K562 (cell line): Measurements from ENCODE around the gene CDC123. TPM values are rescaled to one million over a fixed set of nuclear protein-coding genes. Genes with fewer than 3 reads are reported as not detected.

ENCODE experiments used
- ATAC-seq: fragments of 200-7000 bp; cut with Tn5 transposase; 3 replicates; pipeline ENCODE4 v1.9.1; 2020; ENCODE audit warnings: moderate library complexity
- BruUV-seq: library from RNA; stranded (reverse); fragments of 400-500 nt; replicated peaks from 2 replicates; lab custom pipeline; 2021; lab: Mats Ljungman, UMichigan
- CTCF ChIA-PET: fragments of 300-600 bp; formaldehyde crosslinking; extraction: SDS; loops from one replicate; lab custom pipeline; 2021; ENCODE audit warnings: low intra/inter-chr PET ratio; lab: Yijun Ruan, JAX
- POLR2A ChIA-PET: fragments of 300-600, 350-650 bp; sonication (Branson Sonifier 250); formaldehyde crosslinking; extraction: SDS; loops from one replicate; lab custom pipeline; 2021; ENCODE audit warnings: antibody characterized with exemption, inconsistent platforms; lab: Yijun Ruan, JAX
- DNase-seq, 4 experiments: peaks; one replicate each; pipeline versions ENCODE4 v3.0.0 to v3.0.0-alpha.2; 2011 to 2018; ENCODE audit warnings: low spot score in 3 of 4, mixed read lengths in 3 of 4; ENCODE audit errors: extremely low read depth in 1 of 4
- FAIRE-seq: peaks from 2 replicates; lab custom pipeline; 2011; peaks lifted over from hg19 to GRCh38; lab: Jason Lieb, UNC
- H2AFZ ChIP-seq: 2 replicates; pipeline ENCODE4 v1.6.0; 2011; ENCODE audit warnings: low read depth, low read length, control low read depth, inconsistent platforms
- H3K27ac ChIP-seq: fragments of 200-600 bp; 3 replicates; pipeline ENCODE4 v1.8.0; 2011; ENCODE audit warnings: low read depth, mild to moderate bottlenecking, control low read depth, inconsistent platforms, low read length, moderate library complexity, mixed read lengths; ENCODE audit errors: extremely low read depth
- H3K27me3 ChIP-seq, 2 experiments: fragments of 300-600 bp in 1 of 2; 2 replicates in 1 of 2; 3 replicates in 1 of 2; pipeline versions ENCODE4 v1.6.0 to v1.8.0; 2011; ENCODE audit warnings: inconsistent platforms in 2 of 2, low read length in 2 of 2, mild to moderate bottlenecking in 1 of 2, mixed read lengths in 1 of 2, moderate library complexity in 1 of 2; ENCODE audit not compliant: control insufficient read depth in 2 of 2, insufficient read depth in 2 of 2
- H3K36me3 ChIP-seq: fragments of 300-600 bp; 3 replicates; pipeline ENCODE4 v1.8.0; 2011; ENCODE audit warnings: mild to moderate bottlenecking, low read length, inconsistent platforms; ENCODE audit not compliant: control insufficient read depth, insufficient read depth
- H3K4me1 ChIP-seq, 2 experiments: fragments of 200-600 bp in 1 of 2; replicated peaks in 1 of 2; 2 replicates in 1 of 2; 3 replicates in 1 of 2; pipeline versions ENCODE4 v1.5.1 to v1.8.0; 2011; ENCODE audit warnings: inconsistent platforms in 2 of 2, low read length in 2 of 2, mild to moderate bottlenecking in 1 of 2, mixed read lengths in 1 of 2, moderate library complexity in 1 of 2; ENCODE audit not compliant: control insufficient read depth in 2 of 2, insufficient read depth in 2 of 2
- H3K4me2 ChIP-seq: 2 replicates; pipeline ENCODE4 v1.6.1; 2011; ENCODE audit warnings: low read length, control low read depth, inconsistent platforms, mixed read lengths; ENCODE audit not compliant: insufficient read depth
- H3K4me3 ChIP-seq: fragments of 200-600 bp; sonication (generic), shearing (Covaris generic); 2 replicates; pipeline ENCODE4 v1.5.1; 2016; ENCODE audit warnings: control low read depth, inconsistent platforms
- H3K79me2 ChIP-seq: fragments of 200-600 bp; 3 replicates; pipeline ENCODE4 v1.8.0; 2011; ENCODE audit warnings: low read length, inconsistent platforms; ENCODE audit not compliant: control insufficient read depth, insufficient read depth
- H3K9ac ChIP-seq, 2 experiments: 2 replicates each; pipeline versions ENCODE4 v1.6.0 to v1.6.1; 2011; ENCODE audit warnings: low read depth in 2 of 2, low read length in 2 of 2, control low read depth in 1 of 2, inconsistent platforms in 1 of 2, mild to moderate bottlenecking in 1 of 2, mixed read lengths in 1 of 2; ENCODE audit not compliant: insufficient read depth in 1 of 2
- H3K9me1 ChIP-seq: one replicate; pipeline ENCODE4 v1.6.0; 2011; ENCODE audit warnings: inconsistent platforms, mild to moderate bottlenecking, low read length, moderate library complexity; ENCODE audit not compliant: control insufficient read depth, insufficient read depth
- H3K9me3 ChIP-seq: replicated peaks from 2 replicates; pipeline ENCODE4 v1.5.1; 2011; ENCODE audit warnings: low read depth, low read length, inconsistent platforms; ENCODE audit not compliant: control insufficient read depth, insufficient read depth
- H4K20me1 ChIP-seq: replicated peaks from 2 replicates; pipeline ENCODE4 v1.6.1; 2011; ENCODE audit warnings: low read length, inconsistent platforms, mixed read lengths; ENCODE audit not compliant: control insufficient read depth, insufficient read depth
- ELF1 ChIP-seq: fragments of 200-800 bp; sonication (Bioruptor generic); IDR thresholded peaks from 2 replicates; pipeline ENCODE4 v1.6.1; 2016; ENCODE audit warnings: missing genetic modification characterization, missing compliant biosample characterization
- NCOA4 ChIP-seq: fragments of 450-650 bp; IDR thresholded peaks from 2 replicates; pipeline ENCODE4 v1.6.1; 2018; ENCODE audit warnings: mild to moderate bottlenecking; ENCODE audit not compliant: partially characterized antibody
- POU5F1 ChIP-seq: fragments of 150-350 bp; IDR thresholded peaks from 2 replicates; pipeline ENCODE4 v1.6.1; 2014; ENCODE audit warnings: borderline replicate concordance, low read length, low read depth, mild to moderate bottlenecking; ENCODE audit not compliant: partially characterized antibody
- RFX5 ChIP-seq: IDR thresholded peaks from 2 replicates; pipeline ENCODE4 v1.6.1; 2011; ENCODE audit warnings: low read depth, mild to moderate bottlenecking, improper control_type of control experiment, low read length
- SRSF3 ChIP-seq: fragments of 200-400 bp; formaldehyde crosslinking; IDR thresholded peaks from 2 replicates; pipeline ENCODE4 v1.6.1; 2016; ENCODE audit warnings: mild to moderate bottlenecking, low read length, moderate library complexity; ENCODE audit not compliant: insufficient read depth
- STAG1 ChIP-seq: sonication (generic); formaldehyde crosslinking; IDR thresholded peaks from 2 replicates; pipeline ENCODE4 v1.5.0; 2020; ENCODE audit warnings: missing genetic modification reagents, borderline replicate concordance
- TCF7L2 ChIP-seq: fragments of 150-350 bp; IDR thresholded peaks from 2 replicates; pipeline ENCODE4 v1.6.1; 2016; ENCODE audit warnings: low read depth, mild to moderate bottlenecking, low read length, moderate library complexity
- TFAM ChIP-seq: fragments of 250-450 bp; sonication (Bioruptor Pico); conservative IDR thresholded peaks from 2 replicates; pipeline ENCODE4 v1.5.0; 2021; ENCODE audit warnings: mild to moderate bottlenecking, moderate library complexity
- ZKSCAN3 ChIP-seq: fragments of 250-450 bp; sonication (Bioruptor Pico); IDR thresholded peaks from 2 replicates; pipeline ENCODE4 v1.4.0; 2020
- ZNF668 ChIP-seq: fragments of 250-450 bp; sonication (Bioruptor Pico); IDR thresholded peaks from 2 replicates; pipeline ENCODE4 v1.8.0; 2022; ENCODE audit warnings: mild to moderate bottlenecking, inconsistent platforms
- WGBS: fragments of 100-300 bp; shearing (Covaris generic); methylation state at CpG from one replicate; pipeline ENCODE4 v1.1.6; 2016; ENCODE audit warnings: low coverage, mixed read lengths; ENCODE audit not compliant: insufficient coverage; ENCODE audit errors: missing lambda C conversion rate; 5-methylcytosine and 5-hydroxymethylcytosine counted together
- in situ Hi-C: fragments of 300-500 bp; cut with MboI; formaldehyde crosslinking; loops from 4 replicates; pipeline ENCODE4 v1.15.0; 2018; ENCODE audit warnings: inconsistent platforms, mixed read lengths
- intact Hi-C: fragments of 100-400 bp; cut with micrococcal nuclease; formaldehyde crosslinking; loops from 2 replicates; pipeline ENCODE4 v1.14.2; 2022
- polyA plus RNA-seq, 8 experiments: library from polyadenylated mRNA; depleted of rRNA in 4 of 8; stranded (reverse) in 5 of 8; unstranded in 3 of 8; fragments of >200 nt; fragmentation: Nextera tagmentation in 2 of 8; fragmentation: Illumina TruSeq in 1 of 8; extraction: Ambion mirVana in 2 of 8; extraction: Trizol in 1 of 8; gene quantifications; 2 replicates each; pipeline versions ENCODE4 v1.2.1 to v1.2.3, GENCODE V29; 2011 to 2014; ENCODE audit warnings: inconsistent platforms in 1 of 8, missing spikeins in 1 of 8
- total RNA-seq, 7 experiments: library from RNA; depleted of rRNA in 6 of 7; stranded (reverse); fragments of >200 nt in 6 of 7; fragmentation: Illumina TruSeq in 2 of 7; extraction: Trizol in 2 of 7; gene quantifications; 2 replicates each; pipeline versions ENCODE4 v1.2.1 to v1.2.3, GENCODE V29; 2011 to 2021; ENCODE audit warnings: low replicate concordance in 1 of 7
- TF ChIP-seq, protein P1 (sequence below): fragments of 450-650 bp; IDR thresholded peaks from 2 replicates; pipeline ENCODE4 v1.6.1; 2016
- TF ChIP-seq, protein P2 (sequence below): fragments of 250-450 bp; sonication (Bioruptor Pico); IDR thresholded peaks from 2 replicates; pipeline ENCODE4 v1.8.0; 2022; ENCODE audit warnings: moderate library complexity, mild to moderate bottlenecking, inconsistent platforms
- TF ChIP-seq, protein P3 (sequence below): fragments of 250-450 bp; sonication (Bioruptor Pico); IDR thresholded peaks from 2 replicates; pipeline ENCODE4 v1.5.0; 2022; ENCODE audit warnings: mild to moderate bottlenecking
- TF ChIP-seq, protein P4 (sequence below): sonication (generic); formaldehyde crosslinking; IDR thresholded peaks from 2 replicates; pipeline ENCODE4 v1.8.1; 2023; ENCODE audit warnings: mild to moderate bottlenecking, missing genetic modification reagents
- TF ChIP-seq, protein P5 (sequence below), 2 experiments: fragments of 450-650 bp; conservative IDR thresholded peaks; 2 replicates each; pipeline ENCODE4 v1.6.1; 2017; ENCODE audit warnings: mild to moderate bottlenecking in 2 of 2, moderate library complexity in 2 of 2

Gene CDC123
- total and polyA plus RNA-seq, 9 of the 15 experiments (the other 6 are each of a cell fraction or from before 2014, with no cell fraction given), result 137 to 288 (median 175) TPM

DNA sequence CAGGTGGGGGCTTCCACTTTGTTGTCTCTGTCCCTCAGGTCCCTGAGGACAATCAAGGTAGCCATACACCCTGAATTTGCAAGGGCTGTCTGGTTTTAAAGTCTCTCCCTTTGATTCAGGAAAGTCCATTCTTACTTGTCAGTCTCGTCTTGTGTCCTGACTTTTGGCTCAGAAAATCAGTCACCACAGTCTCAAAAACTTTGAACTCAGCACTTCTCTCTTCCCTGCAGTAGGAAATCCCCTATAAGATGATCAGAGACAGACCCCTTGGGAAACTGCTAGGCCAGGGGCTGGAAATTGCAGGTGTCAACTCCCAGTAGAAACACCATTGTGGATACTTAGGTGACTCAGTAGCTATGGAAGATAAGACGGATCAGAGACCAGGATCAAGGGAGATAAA, 73.1 kb downstream of the CDC123 start (continued):
- TF ChIP-seq SRSF3 (no peak), STAG1 (CRISPR knock-in tag) (no peak), NCOA4 (no peak)
- TF ChIP-seq, protein P1, sequence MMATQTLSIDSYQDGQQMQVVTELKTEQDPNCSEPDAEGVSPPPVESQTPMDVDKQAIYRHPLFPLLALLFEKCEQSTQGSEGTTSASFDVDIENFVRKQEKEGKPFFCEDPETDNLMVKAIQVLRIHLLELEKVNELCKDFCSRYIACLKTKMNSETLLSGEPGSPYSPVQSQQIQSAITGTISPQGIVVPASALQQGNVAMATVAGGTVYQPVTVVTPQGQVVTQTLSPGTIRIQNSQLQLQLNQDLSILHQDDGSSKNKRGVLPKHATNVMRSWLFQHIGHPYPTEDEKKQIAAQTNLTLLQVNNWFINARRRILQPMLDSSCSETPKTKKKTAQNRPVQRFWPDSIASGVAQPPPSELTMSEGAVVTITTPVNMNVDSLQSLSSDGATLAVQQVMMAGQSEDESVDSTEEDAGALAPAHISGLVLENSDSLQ, result no peak

DNA sequence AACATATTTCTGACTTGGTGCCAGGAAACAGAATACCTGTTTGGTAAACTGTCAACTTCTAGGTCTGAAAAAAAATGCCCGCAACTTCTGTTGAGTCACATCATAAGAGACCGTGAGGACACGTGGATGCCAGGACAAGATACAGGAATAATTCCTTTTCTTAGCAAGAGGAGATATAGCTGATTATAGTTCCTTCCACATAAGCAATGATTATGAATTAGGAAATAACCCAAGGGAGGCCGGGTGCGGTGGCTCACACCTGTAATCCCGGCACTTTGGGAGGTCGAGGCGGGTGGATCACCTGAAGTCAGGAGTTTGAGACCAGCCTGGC, 75.2 kb downstream of the CDC123 start:
- Histone ChIP-seq H3K9ac (no peak overlapping the region), H3K4me2 (no peak overlapping the region), H3K4me1 (peaks cover 5 to 8% of the 10 kb centered on the region in 2 experiments; a peak in 4 of 5 replicates), H3K27me3 (no peaks in the 10 kb centered on the region), H4K20me1 (no peaks in the 10 kb centered on the region), H3K79me2 (no peaks in the 10 kb centered on the region), H2AFZ (no peak overlapping the region), H3K9me1 (no peaks in the 10 kb centered on the region), H3K27ac (no peak overlapping the region), H3K4me3 (no peak overlapping the region), H3K9me3 (no peaks in the 10 kb centered on the region), H3K36me3 (no peaks in the 10 kb centered on the region)
- 74% methylated on average over 8 of the region's 8 CpGs for WGBS
- ChIA-PET POLR2A (no interaction called here), CTCF (no interaction called here)
- no TSS peak for BruUV-seq
- DNase-seq (no peak), ATAC-seq (no peak), FAIRE-seq (no peak)
- intact Hi-C loops (no loop called here), in situ Hi-C loops (no loop called here)
- TF ChIP-seq, protein P2, sequence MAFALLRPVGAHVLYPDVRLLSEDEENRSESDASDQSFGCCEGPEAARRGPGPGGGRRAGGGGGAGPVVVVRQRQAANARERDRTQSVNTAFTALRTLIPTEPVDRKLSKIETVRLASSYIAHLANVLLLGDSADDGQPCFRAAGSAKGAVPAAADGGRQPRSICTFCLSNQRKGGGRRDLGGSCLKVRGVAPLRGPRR (CRISPR knock-in tag), result no peak
- TF ChIP-seq, protein P3, sequence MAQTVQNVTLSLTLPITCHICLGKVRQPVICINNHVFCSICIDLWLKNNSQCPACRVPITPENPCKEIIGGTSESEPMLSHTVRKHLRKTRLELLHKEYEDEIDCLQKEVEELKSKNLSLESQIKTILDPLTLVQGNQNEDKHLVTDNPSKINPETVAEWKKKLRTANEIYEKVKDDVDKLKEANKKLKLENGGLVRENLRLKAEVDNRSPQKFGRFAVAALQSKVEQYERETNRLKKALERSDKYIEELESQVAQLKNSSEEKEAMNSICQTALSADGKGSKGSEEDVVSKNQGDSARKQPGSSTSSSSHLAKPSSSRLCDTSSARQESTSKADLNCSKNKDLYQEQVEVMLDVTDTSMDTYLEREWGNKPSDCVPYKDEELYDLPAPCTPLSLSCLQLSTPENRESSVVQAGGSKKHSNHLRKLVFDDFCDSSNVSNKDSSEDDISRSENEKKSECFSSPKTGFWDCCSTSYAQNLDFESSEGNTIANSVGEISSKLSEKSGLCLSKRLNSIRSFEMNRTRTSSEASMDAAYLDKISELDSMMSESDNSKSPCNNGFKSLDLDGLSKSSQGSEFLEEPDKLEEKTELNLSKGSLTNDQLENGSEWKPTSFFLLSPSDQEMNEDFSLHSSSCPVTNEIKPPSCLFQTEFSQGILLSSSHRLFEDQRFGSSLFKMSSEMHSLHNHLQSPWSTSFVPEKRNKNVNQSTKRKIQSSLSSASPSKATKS (CRISPR knock-in tag), result no peak
- TF ChIP-seq TCF7L2 (no peak), ELF1 (tag) (no peak), TFAM (CRISPR knock-in tag) (no peak), ZKSCAN3 (CRISPR knock-in tag) (no peak), ZNF668 (no peak), RFX5 (no peak), POU5F1 (no peak)
- TF ChIP-seq, protein P4, sequence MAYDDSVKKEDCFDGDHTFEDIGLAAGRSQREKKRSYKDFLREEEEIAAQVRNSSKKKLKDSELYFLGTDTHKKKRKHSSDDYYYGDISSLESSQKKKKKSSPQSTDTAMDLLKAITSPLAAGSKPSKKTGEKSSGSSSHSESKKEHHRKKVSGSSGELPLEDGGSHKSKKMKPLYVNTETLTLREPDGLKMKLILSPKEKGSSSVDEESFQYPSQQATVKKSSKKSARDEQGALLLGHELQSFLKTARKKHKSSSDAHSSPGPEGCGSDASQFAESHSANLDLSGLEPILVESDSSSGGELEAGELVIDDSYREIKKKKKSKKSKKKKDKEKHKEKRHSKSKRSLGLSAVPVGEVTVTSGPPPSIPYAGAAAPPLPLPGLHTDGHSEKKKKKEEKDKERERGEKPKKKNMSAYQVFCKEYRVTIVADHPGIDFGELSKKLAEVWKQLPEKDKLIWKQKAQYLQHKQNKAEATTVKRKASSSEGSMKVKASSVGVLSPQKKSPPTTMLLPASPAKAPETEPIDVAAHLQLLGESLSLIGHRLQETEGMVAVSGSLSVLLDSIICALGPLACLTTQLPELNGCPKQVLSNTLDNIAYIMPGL (CRISPR knock-in tag), result no peak
- TF ChIP-seq, protein P5, sequence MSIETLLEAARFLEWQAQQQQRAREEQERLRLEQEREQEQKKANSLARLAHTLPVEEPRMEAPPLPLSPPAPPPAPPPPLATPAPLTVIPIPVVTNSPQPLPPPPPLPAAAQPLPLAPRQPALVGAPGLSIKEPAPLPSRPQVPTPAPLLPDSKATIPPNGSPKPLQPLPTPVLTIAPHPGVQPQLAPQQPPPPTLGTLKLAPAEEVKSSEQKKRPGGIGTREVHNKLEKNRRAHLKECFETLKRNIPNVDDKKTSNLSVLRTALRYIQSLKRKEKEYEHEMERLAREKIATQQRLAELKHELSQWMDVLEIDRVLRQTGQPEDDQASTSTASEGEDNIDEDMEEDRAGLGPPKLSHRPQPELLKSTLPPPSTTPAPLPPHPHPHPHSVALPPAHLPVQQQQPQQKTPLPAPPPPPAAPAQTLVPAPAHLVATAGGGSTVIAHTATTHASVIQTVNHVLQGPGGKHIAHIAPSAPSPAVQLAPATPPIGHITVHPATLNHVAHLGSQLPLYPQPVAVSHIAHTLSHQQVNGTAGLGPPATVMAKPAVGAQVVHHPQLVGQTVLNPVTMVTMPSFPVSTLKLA (conservative IDR thresholded peaks at IDR 0.05), result no peak
